ENCODE measurements around the gene MYRFL.
"Not testable (repeated sequence)": the region's sequence is repeated elsewhere in the genome, so short reads cannot be mapped to it uniquely, and the experiment has no call there.

MYRFL gene

GRCh38 chr12:69824966-69825560, at the start of gene MYRFL:
Gene MYRFL (plus strand): TSS chr12:69825227. CDS start chr12:69825518, 291 bp downstream.
- in situ Hi-C loops (cut with MboI; ENCODE audit: low sequenced_read_pairs), result no loop called here

- in situ Hi-C loops (cut with MboI; ENCODE audit: low sequenced_read_pairs), result no loop called here
Observed at GRCh38 chr12:69779928-69780327, 45.1 kb upstream of the MYRFL start.

- in situ Hi-C loops (cut with MboI; ENCODE audit: low sequenced_read_pairs), result no loop called here
Observed at GRCh38 chr12:69783365-69783764, 41.7 kb upstream of the MYRFL start.

DNA sequence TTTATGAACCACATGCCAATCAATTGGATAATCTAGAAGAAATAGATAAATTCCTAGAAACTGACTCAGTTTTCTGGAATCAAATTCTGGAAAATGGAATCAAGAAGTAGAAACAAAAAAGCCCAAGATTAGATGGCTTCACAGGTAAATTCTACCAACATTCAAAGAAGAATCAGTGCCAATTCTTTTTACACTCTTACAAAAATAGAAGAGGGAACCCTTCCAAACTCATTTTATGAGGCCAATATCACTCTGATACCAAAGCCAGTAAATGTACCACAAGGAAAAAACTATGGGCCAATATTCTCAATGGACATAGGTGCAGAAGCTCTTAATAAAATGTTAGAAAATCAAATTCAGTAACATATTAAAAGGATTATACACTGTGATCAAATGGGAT, 35.7 kb upstream of the MYRFL start:
- in situ Hi-C loops (cut with MboI; ENCODE audit: low sequenced_read_pairs), result no loop called here

GRCh38 chr12:69792533-69792932, 32.5 kb upstream of the MYRFL start:
- in situ Hi-C loops (cut with MboI; ENCODE audit: low sequenced_read_pairs), result no loop called here

GRCh38 chr12:69807101-69807897, 17.7 kb upstream of the MYRFL start:
- in situ Hi-C loops (cut with MboI; ENCODE audit: low sequenced_read_pairs), result not testable (repeated sequence)

DNA sequence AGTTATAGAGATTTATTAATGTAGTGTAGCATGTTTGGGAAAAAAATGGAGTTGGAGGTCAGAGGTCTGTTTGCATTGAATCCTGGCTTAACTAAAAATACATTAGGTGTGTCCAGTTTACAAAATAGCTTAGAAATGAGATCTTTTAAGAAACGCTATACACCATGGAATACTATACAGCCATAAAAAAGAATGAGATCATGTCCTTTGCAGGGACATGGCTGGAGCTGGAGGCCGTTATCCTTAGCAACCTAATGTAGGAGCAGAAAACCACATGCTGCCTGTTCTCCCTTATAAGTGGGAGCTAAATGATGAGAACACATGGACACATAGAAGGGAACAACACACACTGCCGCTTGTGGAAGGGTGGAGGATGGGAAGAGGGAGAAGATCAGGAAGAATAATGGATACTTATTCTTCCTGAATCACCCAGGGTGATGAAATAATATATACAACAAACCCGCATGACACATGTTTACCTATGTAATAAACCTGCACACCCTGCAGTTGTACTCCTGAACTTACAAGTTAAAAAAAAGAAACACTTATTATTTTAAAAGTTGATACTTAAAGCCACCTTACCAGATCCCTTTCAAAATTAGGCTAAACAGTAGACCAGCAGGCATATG, 14.0 kb upstream of the MYRFL start:
- in situ Hi-C loops (cut with MboI; ENCODE audit: low sequenced_read_pairs), result no loop called here

GRCh38 chr12:69816082-69816481, 8.9 kb upstream of the MYRFL start:
- in situ Hi-C loops (cut with MboI; ENCODE audit: low sequenced_read_pairs), result no loop called here

- in situ Hi-C loops (cut with MboI; ENCODE audit: low sequenced_read_pairs), result no loop called here
Observed at GRCh38 chr12:69821032-69821455, 4.0 kb upstream of the MYRFL start.

GRCh38 chr12:69821456-69822159, 3.4 kb upstream of the MYRFL start:
- in situ Hi-C loops (cut with MboI; ENCODE audit: low sequenced_read_pairs), result no loop called here

- in situ Hi-C loops (cut with MboI; ENCODE audit: low sequenced_read_pairs), result no loop called here
Observed at GRCh38 chr12:69822201-69822860, 2.7 kb upstream of the MYRFL start.

DNA sequence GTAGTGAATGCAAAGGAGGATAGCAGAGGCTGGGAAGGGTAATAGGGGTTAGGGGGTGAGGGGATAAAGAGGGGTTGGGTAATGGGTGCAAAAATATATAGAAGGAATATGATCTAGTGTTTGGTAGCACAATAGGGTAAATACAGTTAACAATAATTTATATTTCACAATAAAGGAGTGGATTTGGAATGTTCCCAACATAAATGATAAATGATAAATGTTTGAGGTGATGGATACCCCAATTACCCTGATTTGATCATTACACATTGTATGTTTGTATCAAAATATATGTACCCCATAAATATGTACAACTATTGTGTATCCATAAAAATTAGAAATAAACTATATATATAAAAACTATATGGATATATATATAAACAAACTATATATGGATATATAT, 999 bp upstream of the MYRFL start:
- in situ Hi-C loops (cut with MboI; ENCODE audit: low sequenced_read_pairs), result no loop called here

DNA sequence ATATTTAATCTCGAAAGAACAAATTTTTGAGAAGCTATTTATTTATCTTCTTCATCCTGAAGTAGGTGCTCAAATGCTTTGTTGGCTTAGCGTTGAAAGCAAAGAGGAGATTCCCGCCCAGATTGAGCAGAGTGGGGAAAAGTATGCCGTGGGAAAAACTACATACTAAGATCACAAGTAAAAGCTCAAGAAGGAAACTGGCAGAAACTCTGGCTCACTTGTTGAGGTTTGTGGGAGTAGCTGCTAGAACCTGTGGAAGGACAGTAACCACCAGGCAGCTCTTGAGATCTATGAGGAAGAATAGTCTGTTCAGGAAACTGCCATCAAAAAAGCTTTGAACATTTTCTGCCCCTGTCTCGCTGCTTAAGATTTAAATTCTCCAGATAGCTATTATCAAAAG, 3.9 kb downstream of the MYRFL start:
- in situ Hi-C loops (cut with MboI; ENCODE audit: low sequenced_read_pairs), result no loop called here

GRCh38 chr12:69833696-69834095, 8.7 kb downstream of the MYRFL start:
- in situ Hi-C loops (cut with MboI; ENCODE audit: low sequenced_read_pairs), result no loop called here

GRCh38 chr12:69834147-69834546, 9.1 kb downstream of the MYRFL start:
- in situ Hi-C loops (cut with MboI; ENCODE audit: low sequenced_read_pairs), result no loop called here

GRCh38 chr12:69834576-69834975, 9.5 kb downstream of the MYRFL start:
- in situ Hi-C loops (cut with MboI; ENCODE audit: low sequenced_read_pairs), result no loop called here

GRCh38 chr12:69835081-69835480, 10.1 kb downstream of the MYRFL start:
- in situ Hi-C loops (cut with MboI; ENCODE audit: low sequenced_read_pairs), result no loop called here

DNA sequence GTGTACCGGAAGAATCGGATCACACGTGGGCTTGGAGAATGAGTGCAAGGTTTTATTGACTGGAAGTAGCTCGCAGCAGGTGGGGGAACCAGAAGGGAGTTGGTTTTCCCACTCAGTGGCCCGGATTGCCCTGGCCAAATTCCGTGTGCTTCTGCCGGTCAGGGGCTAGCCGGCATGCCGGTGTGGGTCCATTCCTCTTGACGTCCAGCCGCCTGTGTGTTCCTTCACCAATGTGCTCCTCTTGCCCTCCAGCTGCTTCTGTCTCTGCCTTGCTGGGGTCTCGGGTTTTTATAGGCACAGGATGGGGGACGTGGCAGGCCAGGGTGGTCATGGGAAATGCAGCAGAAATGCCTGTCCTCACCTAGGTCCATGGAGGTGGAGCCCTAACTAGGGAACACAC, 11.0 kb downstream of the MYRFL start:
- in situ Hi-C loops (cut with MboI; ENCODE audit: low sequenced_read_pairs), result no loop called here

- in situ Hi-C loops (cut with MboI; ENCODE audit: low sequenced_read_pairs), result no loop called here
Observed at GRCh38 chr12:69837191-69837590, 12.2 kb downstream of the MYRFL start.

GRCh38 chr12:69837657-69838415, 12.8 kb downstream of the MYRFL start:
- in situ Hi-C loops (cut with MboI; ENCODE audit: low sequenced_read_pairs), result no loop called here
